ENCODE data around the gene URI1. TPM values are rescaled to one million over a fixed set of nuclear protein-coding genes. Genes with fewer than 3 reads are reported as not detected.

URI1 gene
- total RNA-seq, 6 experiments from 2014 or later = 45.8 to 53.8 (median 47.1) TPM

- Mint-ChIP-seq H3K4me3 (no peak overlapping the region), H3K27me3 (ENCODE audit: insufficient read depth) (no peaks in the 10 kb centered on the region), H3K27ac (no peak overlapping the region), H3K36me3 (ENCODE audit: low read depth) (no peaks in the 10 kb centered on the region), H3K4me1 (ENCODE audit: low read depth) (peaks cover 35% of the 10 kb centered on the region), H3K9me3 (no peaks in the 10 kb centered on the region)
- DNase-seq = no peak
- TF ChIP-seq CTCF (IDR thresholded peaks at IDR 0.05) = no peak
Observed at GRCh38 chr19:29974701-29975100, 32.7 kb downstream of the URI1 start.

- TF ChIP-seq CTCF (IDR thresholded peaks at IDR 0.05) = no peak
- no peak for DNase-seq
- no peaks in the 10 kb centered on the region for H3K9me3 Mint-ChIP-seq
- H3K4me3 Mint-ChIP-seq = no peak overlapping the region
- no peaks in the 10 kb centered on the region for H3K36me3 Mint-ChIP-seq (ENCODE audit: low read depth)
- no peaks in the 10 kb centered on the region; the same call in 1 of the 2 replicates for H3K27me3 Mint-ChIP-seq (ENCODE audit: insufficient read depth)
- H3K4me1 Mint-ChIP-seq (ENCODE audit: low read depth) = peaks cover 24% of the 10 kb centered on the region
- no peak overlapping the region for H3K27ac Mint-ChIP-seq
Observed at GRCh38 chr19:29976151-29976943, 34.3 kb downstream of the URI1 start.

- Mint-ChIP-seq H3K4me3 (no peak overlapping the region), H3K9me3 (no peaks in the 10 kb centered on the region), H3K27ac (no peak overlapping the region), H3K36me3 (ENCODE audit: low read depth) (no peaks in the 10 kb centered on the region), H3K4me1 (ENCODE audit: low read depth) (peaks cover 23% of the 10 kb centered on the region), H3K27me3 (ENCODE audit: insufficient read depth) (no peaks in the 10 kb centered on the region; the same call in 1 of the 2 replicates)
- TF ChIP-seq CTCF (IDR thresholded peaks at IDR 0.05) = no peak
- DNase-seq = no peak
Observed at GRCh38 chr19:29978080-29978479, 36.0 kb downstream of the URI1 start.

- no peaks in the 10 kb centered on the region for H3K9me3 Mint-ChIP-seq
- H3K27me3 Mint-ChIP-seq (ENCODE audit: insufficient read depth) = no peaks in the 10 kb centered on the region; the same call in 1 of the 2 replicates
- H3K36me3 Mint-ChIP-seq (ENCODE audit: low read depth) = peaks cover 15% of the 10 kb centered on the region; the same call in 1 of the 2 replicates
- H3K4me3 Mint-ChIP-seq = no peak overlapping the region
- H3K4me1 Mint-ChIP-seq (ENCODE audit: low read depth) = peaks cover 6% of the 10 kb centered on the region; the same call in 1 of the 2 replicates
- no peak for TF ChIP-seq CTCF (IDR thresholded peaks at IDR 0.05)
- H3K27ac Mint-ChIP-seq = no peak overlapping the region
- no peak for DNase-seq
Observed at GRCh38 chr19:29983568-29983967, 41.5 kb downstream of the URI1 start.

- Mint-ChIP-seq H3K27ac (no peak overlapping the region), H3K4me3 (no peak overlapping the region), H3K36me3 (ENCODE audit: low read depth) (peaks cover 24% of the 10 kb centered on the region; the same call in 1 of the 2 replicates), H3K27me3 (ENCODE audit: insufficient read depth) (no peaks in the 10 kb centered on the region; the same call in 1 of the 2 replicates), H3K4me1 (ENCODE audit: low read depth) (peaks cover 6% of the 10 kb centered on the region; the same call in 1 of the 2 replicates), H3K9me3 (no peaks in the 10 kb centered on the region)
- no peak for TF ChIP-seq CTCF (IDR thresholded peaks at IDR 0.05)
- no peak for DNase-seq
Observed at GRCh38 chr19:29985196-29985595, 43.2 kb downstream of the URI1 start.
